ENCODE measurements around the gene CDK7. TPM values are rescaled to one million over a fixed set of nuclear protein-coding genes. Genes with fewer than 3 reads are reported as not detected.

CDK7 gene
- total and polyA plus RNA-seq, 2 donors, result 32.1 to 47.1 TPM

GRCh38 chr5:69315972-69316371 is 81.3 kb downstream of the CDK7 start:
- 98% methylated on average over 1 of the region's 1 CpG for WGBS
- DNase-seq (ENCODE audit: low read depth in 6 of 9, low spot score in 9 of 9), result no peak
- H3K36me3 ChIP-seq (ENCODE audit: control insufficient read depth in 2 of 2, insufficient read depth in 2 of 2, low read length in 1 of 2), result peaks cover 6 to 8% of the 10 kb centered on the region in 2 donors

GRCh38 chr5:69317391-69317790 is 82.7 kb downstream of the CDK7 start:
- DNase-seq (ENCODE audit: low read depth in 6 of 9, low spot score in 9 of 9), result no peak
- WGBS, result 95% methylated on average over 4 of the region's 4 CpGs
- no peak overlapping the region for H3K27ac ChIP-seq (ENCODE audit: low read depth in 1 of 2, low read length in 1 of 2)
- H3K36me3 ChIP-seq (ENCODE audit: control insufficient read depth in 2 of 2, insufficient read depth in 2 of 2, low read length in 1 of 2), result peaks cover 3 to 8% of the 10 kb centered on the region in 2 donors
- H3K4me1 ChIP-seq (ENCODE audit: control insufficient read depth in 2 of 2, insufficient read depth in 2 of 2, low read length in 2 of 2), result no peaks in the 10 kb centered on the region
- H3K4me3 ChIP-seq (ENCODE audit: low read length in 2 of 2), result no peak overlapping the region
- H3K9me3 ChIP-seq (ENCODE audit: control insufficient read depth in 2 of 2, insufficient read depth in 1 of 2, low read length in 1 of 2), result no peaks in the 10 kb centered on the region
- no peaks in the 10 kb centered on the region for H3K27me3 ChIP-seq (ENCODE audit: control insufficient read depth in 2 of 2, insufficient read depth in 1 of 2, low read length in 1 of 2)

More at GRCh38 chr5:69315972-69316371, 81.3 kb downstream of the CDK7 start:
- Histone ChIP-seq H3K4me1 (ENCODE audit: control insufficient read depth in 2 of 2, insufficient read depth in 2 of 2, low read length in 2 of 2) (no peaks in the 10 kb centered on the region), H3K9me3 (ENCODE audit: control insufficient read depth in 2 of 2, insufficient read depth in 1 of 2, low read length in 1 of 2) (no peaks in the 10 kb centered on the region), H3K27me3 (ENCODE audit: control insufficient read depth in 2 of 2, insufficient read depth in 1 of 2, low read length in 1 of 2) (no peaks in the 10 kb centered on the region), H3K27ac (ENCODE audit: low read depth in 1 of 2, low read length in 1 of 2) (no peak overlapping the region), H3K4me3 (ENCODE audit: low read length in 2 of 2) (no peak overlapping the region)

GRCh38 chr5:69326365-69326764 is 91.7 kb downstream of the CDK7 start:
- Histone ChIP-seq H3K4me3 (ENCODE audit: low read length in 2 of 2) (no peak overlapping the region), H3K36me3 (ENCODE audit: control insufficient read depth in 2 of 2, insufficient read depth in 2 of 2, low read length in 1 of 2) (no peaks in the 10 kb centered on the region), H3K4me1 (ENCODE audit: control insufficient read depth in 2 of 2, insufficient read depth in 2 of 2, low read length in 2 of 2) (peaks cover 0 to 1% of the 10 kb centered on the region in 2 donors), H3K27me3 (ENCODE audit: control insufficient read depth in 2 of 2, insufficient read depth in 1 of 2, low read length in 1 of 2) (no peaks in the 10 kb centered on the region), H3K27ac (ENCODE audit: low read depth in 1 of 2, low read length in 1 of 2) (no peak overlapping the region), H3K9me3 (ENCODE audit: control insufficient read depth in 2 of 2, insufficient read depth in 1 of 2, low read length in 1 of 2) (no peaks in the 10 kb centered on the region)
- no peak for DNase-seq (ENCODE audit: low read depth in 6 of 9, low spot score in 9 of 9)
- 95% methylated on average over 1 of the region's 1 CpG for WGBS

Other genes starting within 250 kb of the CDK7 start
- gene SLC30A5, start 140.9 kb upstream of the CDK7 start, total RNA-seq, result 37.6 TPM
- gene SLC30A5, start 140.9 kb upstream of the CDK7 start, polyA plus RNA-seq, result 54.9 TPM
- gene CCNB1, start 67.7 kb upstream of the CDK7 start, total RNA-seq, result 106 TPM
- gene CCNB1, start 67.7 kb upstream of the CDK7 start, polyA plus RNA-seq, result 23.7 TPM
- gene CENPH, start 45.3 kb upstream of the CDK7 start, total RNA-seq, result 30.3 TPM
- 9.4 TPM for gene CENPH, start 45.3 kb upstream of the CDK7 start, polyA plus RNA-seq
- 4.9 TPM for gene CCDC125, start 97.9 kb downstream of the CDK7 start, total RNA-seq
- 7.8 TPM for gene CCDC125, start 97.9 kb downstream of the CDK7 start, polyA plus RNA-seq
- gene AK6, start 134.6 kb downstream of the CDK7 start, total RNA-seq, result 76.5 TPM
- gene AK6, start 134.6 kb downstream of the CDK7 start, polyA plus RNA-seq, result 69.4 TPM
- gene TAF9, start 134.6 kb downstream of the CDK7 start, total RNA-seq, result 80.3 TPM
- 110 TPM for gene TAF9, start 134.6 kb downstream of the CDK7 start, polyA plus RNA-seq
- gene RAD17, start 134.9 kb downstream of the CDK7 start, total RNA-seq, result 23.8 TPM
- 28.3 TPM for gene RAD17, start 134.9 kb downstream of the CDK7 start, polyA plus RNA-seq
- 3.5 TPM for gene MARVELD2, start 180.2 kb downstream of the CDK7 start, total RNA-seq
- gene MARVELD2, start 180.2 kb downstream of the CDK7 start, polyA plus RNA-seq, result 2.8 TPM

Data from thymus (tissue), 11 donors.